Breast epithelium (tissue), 3 donors: ENCODE data around the gene ADAD2.

Experiments
- CTCF ChIP-seq, 3 donors: fragments of 450-650 bp; IDR thresholded peaks; one replicate each; pipeline ENCODE4 v1.5.1; 2016 to 2017; ENCODE audit warnings: antibody characterized with exemption in 3 of 3, mild to moderate bottlenecking in 3 of 3, moderate library complexity in 3 of 3
- POLR2A ChIP-seq: fragments of 450-650 bp; IDR thresholded peaks from one replicate; pipeline ENCODE4 v1.6.1; 2016; ENCODE audit warnings: antibody characterized with exemption, mild to moderate bottlenecking, moderate library complexity
- POLR2AphosphoS5 ChIP-seq, 3 donors: sonication (generic); formaldehyde crosslinking; IDR thresholded peaks; one replicate each; pipeline ENCODE4 v1.6.1; 2017; ENCODE audit warnings: antibody characterized with exemption in 3 of 3

DNA sequence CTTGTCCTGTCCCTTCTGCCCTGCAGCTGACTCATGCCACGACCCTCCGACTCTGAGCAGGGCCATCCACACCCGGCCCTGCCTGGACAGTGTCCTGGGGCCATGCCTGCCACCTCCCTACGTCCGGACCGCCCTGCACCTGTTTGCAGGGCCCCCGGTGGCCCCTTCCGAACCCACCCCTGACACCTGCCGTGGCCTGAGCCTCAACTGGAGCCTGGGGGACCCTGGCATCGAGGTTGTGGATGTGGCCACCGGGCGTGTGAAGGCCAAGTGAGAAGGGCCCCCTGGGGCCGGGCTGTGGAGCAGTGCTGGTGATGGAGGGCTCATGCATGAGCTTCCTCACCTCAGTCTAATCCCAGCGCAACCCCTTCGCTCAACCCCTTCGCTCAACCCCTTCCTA, 5.1 kb downstream of the ADAD2 start:
- no peak for TF ChIP-seq POLR2A
- TF ChIP-seq CTCF (IDR thresholded peaks at IDR 0.05), result no peak
- no peak for TF ChIP-seq POLR2AphosphoS5 (IDR thresholded peaks at IDR 0.05)
